HG02885 (cell line): ENCODE results near the gene MAP2K3.
"Not testable (repeated sequence)": the region's sequence is repeated elsewhere in the genome, so short reads cannot be mapped to it uniquely, and the experiment has no call there.

Experiments
- ATAC-seq: cut with Tn5 transposase; IDR thresholded peaks from one replicate; pipeline ENCODE4 v1.9.1; 2021; ENCODE audit warnings: mild to moderate bottlenecking; ENCODE audit not compliant: unreplicated experiment, poor library complexity

The MAP2K3 gene

GRCh38 chr17:21346651-21347250 lies 62.2 kb downstream of the MAP2K3 start:
- ATAC-seq: not testable (repeated sequence)

GRCh38 chr17:21347660-21348059 lies 63.1 kb downstream of the MAP2K3 start:
- ATAC-seq: not testable (repeated sequence)

GRCh38 chr17:21348081-21348925 lies 63.8 kb downstream of the MAP2K3 start:
- ATAC-seq: peak; percentile 55

DNA sequence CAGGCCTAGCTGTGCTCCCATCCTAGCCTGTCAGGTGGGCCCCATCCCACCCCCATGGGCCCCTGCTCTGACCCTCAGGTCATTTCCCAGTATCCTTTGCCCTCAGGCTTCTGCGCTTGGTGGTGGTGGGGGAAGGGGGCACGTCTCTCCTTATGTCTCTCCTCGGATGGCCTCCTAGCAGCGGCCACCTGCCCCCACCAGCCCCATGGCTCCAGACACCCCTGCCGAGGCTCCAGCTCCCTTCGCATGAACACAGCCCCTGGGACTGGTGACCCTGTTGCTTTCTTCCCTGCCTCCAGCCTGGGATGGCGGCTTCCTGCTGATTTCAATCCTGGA lies 64.4 kb downstream of the MAP2K3 start:
- not testable (repeated sequence) for ATAC-seq

GRCh38 chr17:21349358-21350050 lies 65.0 kb downstream of the MAP2K3 start:
- not testable (repeated sequence) for ATAC-seq

GRCh38 chr17:21350495-21350894 lies 66.0 kb downstream of the MAP2K3 start:
- not testable (repeated sequence) for ATAC-seq

GRCh38 chr17:21351366-21352065 lies 67.0 kb downstream of the MAP2K3 start:
- no peak for ATAC-seq

DNA sequence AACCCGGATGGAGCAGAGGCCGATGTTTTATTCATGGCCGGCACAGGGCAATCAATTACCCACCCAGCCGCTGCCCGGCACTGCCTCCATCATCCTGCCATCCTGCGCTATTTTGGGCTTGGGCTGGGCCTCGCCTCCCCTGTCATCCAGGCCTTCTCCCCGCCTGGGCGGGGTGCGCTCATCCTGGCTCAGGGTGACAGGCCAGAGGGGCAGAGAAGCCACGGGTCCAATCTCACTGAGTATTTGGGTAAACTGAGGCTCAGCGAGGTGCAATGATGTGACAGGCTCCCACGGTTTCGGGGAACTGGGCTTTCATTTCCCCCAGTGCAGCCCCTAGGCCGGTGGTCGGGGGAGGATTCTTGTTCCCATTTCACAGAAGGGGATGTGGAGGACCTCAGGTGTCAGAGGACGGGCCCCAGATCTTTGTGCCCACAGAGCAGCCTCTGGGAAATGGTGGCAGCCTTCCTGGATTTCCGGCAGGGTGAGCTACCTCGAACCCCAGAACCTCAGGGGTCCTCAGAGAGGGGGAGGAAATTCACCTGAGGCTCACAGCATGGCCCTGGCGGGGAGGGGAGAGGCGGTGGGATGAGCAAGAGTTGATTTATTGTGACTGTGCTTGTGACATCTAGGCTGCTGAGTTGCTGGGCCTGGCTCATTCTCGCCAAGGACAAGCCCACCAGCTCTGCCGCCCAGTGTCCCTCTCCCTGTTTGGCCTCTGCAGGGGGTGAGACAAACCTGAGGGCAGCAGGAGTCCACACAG lies 67.9 kb downstream of the MAP2K3 start:
- ATAC-seq: no peak

- no peak for ATAC-seq
These were observed 68.4 kb downstream of the MAP2K3 start for GRCh38 chr17:21352981-21353265.

DNA sequence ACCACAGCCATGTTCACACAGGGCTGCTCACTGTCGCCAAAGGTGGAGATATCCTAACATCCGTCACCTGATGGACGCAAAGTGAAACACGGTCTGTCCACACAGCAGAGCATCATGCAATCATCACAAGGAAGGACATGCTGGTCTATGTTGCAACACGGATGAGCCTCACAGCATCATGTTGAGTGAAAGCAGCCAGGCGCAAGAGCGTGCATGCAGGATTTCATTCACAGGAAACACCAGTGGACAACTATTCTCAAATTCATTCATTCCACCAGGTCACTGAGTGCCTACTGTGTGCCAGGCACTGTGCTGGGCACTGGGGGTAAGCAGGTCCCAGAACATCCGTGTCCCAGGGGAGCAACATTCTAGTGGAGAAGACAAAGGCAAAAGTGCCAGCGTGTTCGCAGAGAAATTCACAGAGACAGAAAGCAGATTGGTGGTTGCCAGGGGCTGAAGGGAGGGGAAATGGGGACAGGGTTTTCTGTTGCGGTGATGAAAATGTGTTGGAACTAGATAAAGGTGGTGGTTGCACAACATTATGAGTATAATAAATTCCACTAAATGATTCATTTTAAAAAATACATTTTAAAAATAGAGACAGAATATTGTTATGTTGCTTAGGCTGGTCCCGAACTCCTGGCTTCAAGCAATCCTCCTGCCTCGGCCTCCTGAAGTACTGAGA lies 69.0 kb downstream of the MAP2K3 start:
- ATAC-seq: no peak

GRCh38 chr17:21354796-21355385 lies 70.4 kb downstream of the MAP2K3 start:
- ATAC-seq: no peak

DNA sequence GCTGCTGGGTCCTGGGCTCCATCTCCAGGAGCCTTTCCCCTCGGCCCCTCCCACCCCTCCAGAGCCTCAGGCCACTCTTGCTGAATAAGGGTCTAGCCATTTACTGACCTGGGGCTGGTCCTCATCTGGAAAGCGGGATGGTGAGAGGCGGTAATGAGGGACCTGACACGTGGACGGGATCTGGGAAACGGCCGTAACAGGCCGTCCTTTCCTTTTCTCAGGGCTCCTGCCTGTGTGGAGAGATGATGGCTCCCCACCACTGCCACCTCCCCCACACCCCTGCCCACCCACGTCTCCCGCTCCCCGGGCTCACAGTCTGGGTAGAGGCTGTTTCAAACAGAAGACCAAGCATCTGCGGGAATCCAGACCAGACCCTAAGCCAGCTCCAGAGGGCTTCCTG lies 71.1 kb downstream of the MAP2K3 start:
- ATAC-seq: no peak

- no peak for ATAC-seq
These were observed 72.1 kb downstream of the MAP2K3 start for GRCh38 chr17:21356537-21357127.

DNA sequence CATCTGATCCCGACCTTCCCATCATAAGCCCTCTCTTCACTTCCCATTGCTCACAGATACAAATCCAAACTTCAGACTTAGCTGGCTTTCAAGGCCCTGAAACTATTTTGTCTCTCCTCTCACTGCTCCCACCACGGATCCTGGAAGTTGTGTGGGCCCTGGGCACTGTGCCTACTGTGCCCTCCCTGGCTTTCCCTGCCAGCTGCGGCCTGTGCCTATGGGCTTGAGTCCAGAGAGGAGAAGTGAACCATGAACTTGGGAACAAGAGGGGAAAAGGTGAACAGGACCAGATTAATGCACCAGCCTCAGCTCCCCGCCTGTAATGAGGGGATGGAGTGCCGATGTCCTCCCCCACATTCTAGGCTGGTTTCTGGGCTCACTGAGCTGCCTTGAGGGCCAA lies 72.8 kb downstream of the MAP2K3 start:
- no peak for ATAC-seq

- ATAC-seq: no peak
These were observed 73.5 kb downstream of the MAP2K3 start for GRCh38 chr17:21357696-21358656.

GRCh38 chr17:21358682-21359482 lies 74.4 kb downstream of the MAP2K3 start:
- ATAC-seq: no peak

DNA sequence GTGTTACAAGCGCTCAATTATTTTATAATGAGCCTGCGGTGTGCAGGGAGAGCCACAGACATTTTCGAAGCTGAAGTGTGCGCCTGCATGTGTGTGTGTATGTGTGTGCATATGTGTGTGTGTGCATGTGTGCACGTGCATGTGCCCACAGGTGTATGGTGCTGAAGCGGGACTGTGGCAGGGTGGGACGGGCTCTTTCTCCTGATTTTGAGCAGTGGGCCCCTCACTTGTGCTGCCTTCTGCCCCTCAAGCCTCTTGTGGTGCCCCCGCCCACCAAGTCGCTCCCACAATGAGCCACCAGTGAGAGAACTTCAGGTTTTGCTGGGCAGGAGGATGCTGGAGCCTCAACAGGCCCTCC lies 75.0 kb downstream of the MAP2K3 start:
- no peak for ATAC-seq
